HG03108 (cell line): ENCODE measurements around the gene ZNF622.
A peak's percentile ranks its signal among the peaks of the same experiment; 100 is the strongest.
"Not testable (repeated sequence)": the region's sequence is repeated elsewhere in the genome, so short reads cannot be mapped to it uniquely, and the experiment has no call there.

ENCODE experiments used
- ATAC-seq: cut with Tn5 transposase; IDR thresholded peaks from one replicate; pipeline ENCODE4 v1.9.1; 2021; ENCODE audit warnings: moderate library complexity; ENCODE audit not compliant: unreplicated experiment

Gene ZNF622

DNA sequence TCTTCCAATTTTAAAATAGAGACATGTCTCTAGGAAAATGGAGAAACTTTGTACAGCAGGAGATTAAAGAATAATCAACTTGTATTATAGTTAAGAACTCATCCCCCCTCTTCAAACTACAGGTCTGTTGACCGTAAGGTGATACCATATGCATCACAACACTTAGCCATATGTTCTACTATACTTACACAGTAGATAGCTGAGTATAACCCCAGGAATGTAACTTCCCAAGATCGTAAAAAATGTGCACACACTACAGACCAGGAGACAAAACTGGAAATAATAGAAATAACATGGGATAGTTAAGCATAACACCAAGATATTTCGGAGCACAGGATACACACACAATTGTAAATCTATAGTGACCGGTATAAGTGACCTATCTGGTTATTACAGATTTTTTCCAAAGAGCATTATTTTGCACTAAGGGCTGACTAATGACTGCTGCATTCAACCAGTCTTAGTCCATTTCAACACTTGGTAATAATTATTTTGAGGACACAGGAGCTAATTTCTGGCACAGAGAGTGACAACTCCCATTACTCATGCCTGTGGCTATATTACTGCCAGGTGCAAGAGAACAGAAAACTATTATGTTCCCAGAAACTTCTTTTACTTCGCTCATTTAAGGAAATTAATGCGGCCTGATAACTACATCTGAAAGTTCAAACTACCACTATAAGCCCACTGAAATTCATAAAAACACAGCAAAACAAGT lies 15.4 kb upstream of the ZNF622 start:
- ATAC-seq = no peak

DNA sequence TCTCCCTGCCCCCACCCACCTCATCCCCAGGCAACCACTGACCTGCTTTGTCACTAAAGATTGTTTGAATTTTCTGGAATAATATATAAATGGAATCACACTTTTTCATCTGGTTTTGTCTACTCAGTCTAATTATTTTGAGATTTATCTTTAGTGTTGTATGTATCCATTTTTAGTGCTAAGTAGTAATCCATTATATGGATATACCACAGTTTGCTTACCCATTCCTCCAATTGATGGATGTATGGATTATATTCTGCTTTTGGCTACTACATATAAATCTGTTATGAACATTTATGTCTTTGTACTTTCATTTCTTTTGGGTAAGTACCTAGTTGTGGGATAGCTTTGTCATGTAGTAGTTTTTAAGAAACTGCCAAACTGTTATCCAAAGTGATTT lies 14.5 kb upstream of the ZNF622 start:
- no peak for ATAC-seq

DNA sequence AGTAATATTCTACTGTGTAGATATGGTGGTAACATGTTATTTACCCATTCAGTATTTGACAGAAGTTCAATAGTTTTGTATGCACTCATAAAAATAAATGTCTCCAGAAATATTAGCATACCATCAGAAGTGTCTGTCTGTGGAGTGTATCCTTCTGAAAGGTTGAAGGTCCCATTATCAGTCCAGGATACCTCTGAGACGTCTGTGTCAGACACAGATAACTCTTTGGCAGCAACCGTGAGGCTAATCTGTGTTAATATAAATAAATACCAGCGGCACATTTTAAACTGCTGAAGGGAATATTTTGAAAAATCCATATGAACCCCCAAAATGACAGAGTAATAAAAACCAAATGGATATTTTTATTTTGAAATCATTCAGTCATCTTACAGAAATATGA lies 11.9 kb upstream of the ZNF622 start:
- no peak for ATAC-seq

DNA sequence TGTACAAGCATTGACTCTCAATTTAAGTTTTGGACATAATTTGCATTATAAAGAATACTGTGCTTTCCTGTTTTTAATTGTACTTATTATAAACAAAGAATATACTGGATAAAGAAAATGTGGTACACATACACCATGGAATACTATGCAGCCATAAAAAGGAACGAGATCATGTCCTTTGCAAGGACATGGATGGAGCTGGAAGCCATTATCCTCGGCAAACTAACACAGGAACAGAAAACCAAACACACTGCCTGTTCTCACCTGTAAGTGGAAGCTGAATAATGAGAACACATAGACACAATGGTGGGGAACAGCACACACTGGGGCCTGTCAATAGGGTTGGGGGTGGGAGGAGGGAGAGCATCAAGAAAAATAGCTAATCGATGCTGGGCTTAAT lies 10.8 kb upstream of the ZNF622 start:
- ATAC-seq = not testable (repeated sequence)

DNA sequence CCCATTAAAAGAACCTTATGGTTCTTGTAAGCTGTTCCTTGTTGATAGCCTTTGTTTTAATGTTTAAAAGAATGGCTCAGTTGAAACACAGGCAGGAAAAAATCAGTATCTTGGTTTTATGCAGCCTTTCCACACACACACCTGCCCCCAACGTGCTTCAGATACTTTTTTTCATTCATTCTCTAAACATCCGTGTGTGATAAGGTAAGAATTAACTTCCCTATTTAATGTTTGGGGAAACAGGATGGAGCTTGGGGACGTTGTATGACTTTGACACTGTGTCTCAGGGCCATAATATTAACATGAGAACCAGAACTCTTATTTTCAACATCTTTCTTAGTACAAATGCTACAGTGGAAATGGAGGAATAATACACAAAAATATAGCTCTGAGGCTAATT lies 5.8 kb upstream of the ZNF622 start:
- ATAC-seq = no peak

DNA sequence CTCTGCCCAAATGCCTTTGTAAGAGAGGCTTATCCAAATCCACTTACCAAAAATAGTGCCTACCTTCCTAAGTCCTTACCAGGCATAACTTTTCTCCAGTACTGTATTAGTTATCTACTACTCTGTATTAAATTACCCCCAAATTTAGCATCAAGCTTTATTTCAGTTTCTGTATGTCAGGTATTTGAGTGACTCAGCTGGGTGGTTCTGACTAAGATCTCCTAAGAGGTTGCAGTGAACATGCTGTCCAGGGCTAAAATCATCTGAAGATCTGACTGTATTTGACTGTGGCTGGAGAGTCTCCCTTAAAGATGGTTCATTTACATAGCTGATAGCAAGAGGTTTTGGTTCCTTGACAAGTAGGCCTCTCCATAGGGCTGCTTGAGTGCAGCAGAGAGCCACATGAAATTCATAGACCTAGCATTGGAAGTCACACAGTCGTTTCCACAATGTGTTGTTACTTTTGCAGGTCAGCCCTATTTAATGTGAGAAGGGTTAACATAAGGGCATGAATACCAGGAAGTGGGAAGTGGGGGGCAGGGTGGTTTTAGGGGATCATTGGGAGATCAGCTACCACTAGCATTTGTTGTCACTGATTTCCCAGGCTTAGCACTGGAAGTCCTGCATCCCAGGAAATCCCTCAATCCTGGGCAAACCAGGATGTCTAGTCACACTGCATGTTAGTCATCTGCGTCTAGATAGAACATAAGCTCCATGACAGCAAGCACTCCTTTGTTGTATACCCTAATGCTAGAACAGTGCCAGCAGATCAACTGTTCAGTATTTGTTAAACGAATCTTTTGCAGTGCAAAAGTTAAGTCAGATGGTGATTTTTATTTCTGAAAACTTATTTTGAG lies 2.0 kb upstream of the ZNF622 start:
- peak; percentile 50 for ATAC-seq

DNA sequence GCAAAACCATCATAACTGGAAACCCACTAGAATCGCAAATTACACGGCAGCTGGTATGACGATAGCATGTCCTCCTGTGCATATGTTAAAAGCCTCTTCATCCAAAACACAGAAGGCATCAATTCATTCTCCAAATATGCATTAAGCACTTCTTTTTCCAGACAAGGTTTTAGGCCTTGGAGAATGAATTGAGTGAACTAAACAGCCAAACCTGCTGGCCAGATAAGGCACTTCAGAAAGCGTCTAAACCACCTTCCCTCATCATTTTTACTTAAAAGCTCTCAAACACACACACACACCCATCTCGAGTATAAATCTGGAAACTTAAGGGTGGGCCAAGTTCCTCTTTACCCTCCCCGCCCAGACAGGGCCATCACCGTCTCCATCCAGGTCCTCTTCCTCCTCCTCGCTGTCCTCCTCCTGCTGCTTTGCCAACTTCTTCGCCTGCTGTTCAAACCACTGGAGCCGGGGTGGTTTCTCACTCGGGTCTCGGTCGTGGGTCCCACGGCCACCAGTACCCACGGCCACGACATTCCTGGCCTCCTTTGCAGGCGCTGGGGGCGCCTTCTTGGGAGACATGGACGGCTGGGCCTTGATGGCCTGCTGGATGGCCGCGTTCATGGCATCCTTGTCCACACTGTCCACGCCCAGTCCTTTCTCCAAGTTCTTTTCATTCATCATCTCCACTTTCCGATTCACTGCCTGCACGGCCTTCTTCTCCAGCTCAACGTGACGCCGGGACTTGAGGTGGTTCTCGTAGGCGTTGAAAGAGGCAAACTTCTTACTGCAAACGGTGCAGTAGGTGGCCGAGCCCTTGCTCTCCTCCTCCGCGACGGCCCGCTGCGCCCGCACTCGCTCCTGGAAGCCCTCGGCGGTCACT lies 696 bp downstream of the ZNF622 start:
- ATAC-seq = no peak

DNA sequence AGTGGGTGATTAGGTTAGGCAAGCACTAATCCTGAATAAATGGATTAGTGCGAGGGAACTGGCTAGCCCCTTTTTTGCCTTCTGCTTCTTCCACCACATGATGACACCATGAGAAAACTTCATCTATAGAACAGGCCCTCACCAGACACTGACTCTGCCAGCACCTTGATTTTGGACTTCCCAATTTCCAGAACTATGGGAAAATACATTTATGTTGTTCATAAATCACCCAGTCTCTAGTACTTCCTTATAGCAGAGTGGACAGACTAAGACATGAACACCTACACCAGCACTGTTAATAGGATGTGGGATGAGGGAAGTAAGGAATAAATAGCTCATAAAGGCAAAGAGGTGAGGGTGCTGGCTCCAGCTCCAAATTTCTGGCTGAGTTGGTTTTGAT lies 1.4 kb downstream of the ZNF622 start:
- no peak for ATAC-seq

DNA sequence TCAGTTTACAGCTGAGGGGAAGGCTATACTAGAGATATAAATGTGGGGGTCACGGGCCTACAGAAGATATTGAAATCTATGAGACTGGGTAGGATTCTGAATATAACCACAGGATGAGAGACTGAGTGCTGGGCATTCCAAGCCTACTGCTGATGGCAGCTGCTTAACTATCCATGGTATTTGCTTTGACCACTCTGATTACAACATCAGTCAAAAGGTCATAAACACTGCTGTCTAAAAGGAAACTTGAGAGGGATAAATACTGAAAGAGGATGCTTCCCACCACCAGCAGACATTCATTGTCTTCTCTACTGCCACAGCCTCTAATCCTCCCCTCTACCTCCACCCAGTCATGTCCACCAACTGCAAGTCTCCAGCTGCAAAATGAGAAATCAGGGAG lies 3.8 kb downstream of the ZNF622 start:
- no peak for ATAC-seq

DNA sequence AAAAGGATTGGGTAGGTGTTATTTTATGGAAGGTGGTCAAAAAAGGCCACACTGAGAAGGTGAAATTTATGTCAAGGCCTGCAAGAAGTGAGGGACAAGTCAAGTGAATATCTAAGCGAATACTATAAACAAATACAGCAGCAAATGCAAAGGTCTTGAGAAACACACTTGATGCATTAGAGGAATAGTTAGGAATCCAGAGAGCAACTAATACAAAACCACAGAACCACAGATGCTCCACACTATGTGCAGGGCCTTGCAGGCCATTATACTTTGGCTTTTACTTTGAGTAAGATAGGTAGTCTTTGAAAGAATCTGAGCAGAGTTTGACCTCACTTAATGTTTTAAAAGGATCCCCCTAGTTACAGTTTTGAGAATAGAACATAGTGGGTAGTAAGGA lies 4.6 kb downstream of the ZNF622 start:
- ATAC-seq = no peak

DNA sequence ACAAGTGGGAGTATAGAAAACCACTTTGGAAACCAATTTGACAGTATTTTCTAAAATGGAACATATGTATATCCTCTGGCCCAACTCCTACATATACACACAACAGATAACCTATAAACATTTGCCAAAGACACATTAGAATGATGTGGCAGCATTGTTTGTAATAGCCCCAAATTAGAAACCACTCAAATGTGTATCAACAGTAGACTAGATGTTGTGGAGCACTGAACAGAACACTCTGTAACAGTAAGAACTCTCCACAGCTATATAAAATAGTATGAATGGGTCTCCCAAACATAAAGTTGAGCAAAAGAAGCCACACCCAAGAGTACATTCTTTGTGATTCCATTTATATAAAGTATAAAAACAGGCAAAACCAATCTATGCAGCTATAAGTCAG lies 6.1 kb downstream of the ZNF622 start:
- ATAC-seq = no peak

DNA sequence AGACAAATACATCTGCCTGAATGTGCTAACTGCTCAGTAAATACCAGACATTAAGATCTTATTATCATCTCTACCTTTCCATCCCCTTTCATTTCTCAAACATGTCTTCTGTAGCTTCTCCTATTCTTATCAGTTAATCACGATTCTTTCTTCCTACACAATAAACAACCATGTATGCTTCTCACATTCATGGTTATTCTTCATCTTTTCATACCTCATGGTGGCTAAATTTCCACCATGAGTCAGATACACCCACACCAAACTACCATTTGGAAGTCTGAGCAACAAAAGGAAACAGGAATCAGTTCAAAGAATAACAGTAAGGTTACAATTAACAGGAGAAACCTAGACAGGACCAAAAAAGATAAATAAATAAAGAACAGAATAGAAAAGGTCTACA lies 7.7 kb downstream of the ZNF622 start:
- no peak for ATAC-seq

DNA sequence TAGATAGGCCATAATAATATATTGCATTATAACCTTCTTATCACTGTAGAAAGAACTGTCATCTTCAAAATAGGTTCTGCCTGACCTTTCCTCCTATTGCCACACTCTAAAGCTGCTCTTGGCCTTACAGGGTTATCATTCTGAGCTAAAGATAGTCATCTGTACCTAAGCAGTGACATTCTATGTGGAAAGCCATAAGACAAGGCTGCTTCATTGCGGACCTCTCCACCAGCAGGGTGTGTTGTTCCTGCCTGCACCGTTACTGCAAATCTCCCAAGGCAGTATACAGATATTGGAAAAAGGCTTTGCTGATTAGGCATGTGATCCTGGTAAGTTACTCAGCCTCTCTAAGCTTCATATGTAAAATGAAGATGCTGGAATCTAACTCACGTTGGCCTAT lies 8.1 kb downstream of the ZNF622 start:
- no peak for ATAC-seq

DNA sequence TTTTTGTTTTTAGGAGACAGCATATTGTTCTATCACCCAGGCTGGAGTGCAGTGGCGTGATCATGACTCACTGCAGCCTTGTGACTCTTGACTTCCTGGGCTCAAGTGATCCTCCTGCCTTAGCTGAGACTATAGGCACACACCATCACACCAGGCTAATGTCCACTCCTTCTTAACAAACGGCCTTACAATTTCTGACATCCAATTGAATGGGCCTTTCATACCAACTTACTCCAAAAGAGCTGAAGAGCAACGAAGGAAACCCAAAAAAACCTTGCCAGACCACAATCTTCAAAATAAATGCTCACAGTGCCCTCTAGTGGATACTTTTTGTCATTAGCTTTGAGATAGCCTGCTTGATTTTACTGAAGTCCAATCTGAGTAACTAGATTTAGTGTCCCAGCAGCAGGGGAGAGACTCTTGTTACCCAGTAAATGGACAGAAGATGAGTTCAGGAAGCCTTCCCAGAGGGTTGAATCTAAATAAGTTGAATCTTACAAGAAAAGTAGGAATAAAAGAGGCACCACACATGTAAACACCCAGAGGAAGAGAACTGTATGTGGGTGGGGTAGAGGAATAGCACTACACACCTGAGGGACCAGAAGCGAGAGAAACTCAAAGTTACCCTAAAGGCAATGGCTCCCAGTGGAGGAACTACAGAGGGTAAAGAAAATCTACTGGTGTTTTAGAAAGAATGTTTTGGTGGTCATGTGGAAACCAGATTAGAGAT lies 9.3 kb downstream of the ZNF622 start:
- ATAC-seq = peak; percentile 57

DNA sequence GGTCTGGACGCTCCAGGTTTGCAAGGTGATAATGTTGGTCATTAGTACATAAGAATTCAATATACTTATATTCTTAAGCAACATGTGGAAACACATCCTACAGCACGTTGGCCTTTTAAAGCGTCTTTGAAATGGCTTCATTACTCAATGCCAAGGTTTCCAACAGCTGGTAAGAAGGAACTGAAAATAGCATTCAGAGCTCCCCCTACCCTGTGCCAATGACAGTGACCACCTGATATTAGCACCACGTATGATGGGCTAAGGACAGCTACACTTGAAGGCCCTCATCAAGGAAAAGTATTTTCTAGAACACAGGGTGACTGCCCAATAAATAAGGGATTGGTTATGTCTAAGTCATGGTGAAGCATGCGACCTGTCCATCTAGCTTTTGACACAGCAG lies 9.9 kb downstream of the ZNF622 start:
- ATAC-seq = no peak

DNA sequence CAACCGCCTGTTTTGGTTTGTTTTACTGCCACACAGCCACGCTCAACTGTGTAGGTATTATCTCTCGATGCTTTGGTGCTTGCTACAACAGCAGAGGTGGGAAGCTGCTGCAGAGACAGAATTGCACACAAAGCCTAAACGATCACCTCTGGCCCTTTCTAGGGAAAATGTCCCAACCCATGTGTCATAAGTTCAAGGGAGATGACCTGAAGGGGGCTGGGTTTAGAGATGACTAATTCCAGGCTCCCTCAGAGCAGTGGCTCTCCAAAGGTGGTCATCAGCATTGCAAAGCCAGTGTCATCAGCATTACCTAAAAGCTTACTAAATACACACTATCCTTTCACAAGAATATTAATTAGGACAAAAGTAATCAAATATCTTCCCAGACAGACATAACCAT lies 10.9 kb downstream of the ZNF622 start:
- ATAC-seq = no peak

DNA sequence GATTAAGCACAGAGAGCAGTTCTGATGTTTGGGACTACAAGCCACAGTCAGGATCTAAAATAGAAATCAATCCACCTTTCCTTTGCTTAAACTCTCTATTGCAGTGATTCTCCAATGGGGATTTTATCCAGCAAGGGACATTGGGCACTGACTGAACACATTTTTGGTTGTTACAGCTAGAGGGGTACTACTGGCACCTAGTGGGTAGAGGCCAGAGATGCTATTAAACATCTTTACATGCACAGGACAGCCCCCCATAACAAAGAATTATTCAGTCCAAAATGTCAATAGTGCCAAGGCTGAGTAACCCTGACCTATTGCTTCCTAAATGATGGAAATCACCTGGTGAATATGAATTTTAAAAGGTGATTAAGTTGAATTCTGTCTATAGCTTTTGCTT lies 12.0 kb downstream of the ZNF622 start:
- no peak for ATAC-seq

DNA sequence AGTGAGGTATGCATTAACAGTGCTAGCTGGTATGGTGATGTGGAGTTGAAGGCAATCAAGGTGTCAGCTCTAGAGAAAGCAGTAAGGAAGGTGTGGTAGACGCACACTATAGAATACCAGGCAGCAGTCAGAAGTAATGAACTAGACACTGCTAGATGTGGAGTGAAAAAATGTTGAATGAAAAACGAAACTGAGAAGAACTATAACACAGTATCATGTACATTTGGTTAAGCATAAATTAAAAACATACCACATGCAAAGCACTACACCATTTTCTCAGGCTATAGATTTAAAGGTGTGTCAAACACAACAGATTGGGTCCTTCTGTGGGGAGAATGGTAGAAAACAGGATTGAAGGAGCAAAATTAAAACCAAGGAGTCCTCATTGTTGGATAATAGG lies 15.4 kb downstream of the ZNF622 start:
- no peak for ATAC-seq

DNA sequence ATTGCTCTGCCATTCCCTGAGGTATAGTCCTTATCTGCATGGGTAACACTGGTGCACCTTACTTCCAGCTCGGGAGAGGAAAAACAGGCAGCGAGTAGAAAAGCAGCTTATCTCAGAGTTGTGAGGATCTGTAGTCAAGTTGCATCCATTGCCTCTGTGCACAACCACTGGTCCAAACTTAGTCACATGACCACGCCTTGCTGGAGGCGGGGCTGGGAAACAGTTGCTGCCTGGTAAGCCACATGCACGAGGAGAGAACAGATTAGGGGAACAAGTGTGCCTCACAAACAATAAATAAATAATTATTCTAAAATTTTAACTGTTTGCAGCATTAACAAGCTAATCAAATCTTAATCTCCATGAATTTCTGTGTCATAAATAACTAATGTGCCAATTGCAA lies 18.6 kb downstream of the ZNF622 start:
- no peak for ATAC-seq

DNA sequence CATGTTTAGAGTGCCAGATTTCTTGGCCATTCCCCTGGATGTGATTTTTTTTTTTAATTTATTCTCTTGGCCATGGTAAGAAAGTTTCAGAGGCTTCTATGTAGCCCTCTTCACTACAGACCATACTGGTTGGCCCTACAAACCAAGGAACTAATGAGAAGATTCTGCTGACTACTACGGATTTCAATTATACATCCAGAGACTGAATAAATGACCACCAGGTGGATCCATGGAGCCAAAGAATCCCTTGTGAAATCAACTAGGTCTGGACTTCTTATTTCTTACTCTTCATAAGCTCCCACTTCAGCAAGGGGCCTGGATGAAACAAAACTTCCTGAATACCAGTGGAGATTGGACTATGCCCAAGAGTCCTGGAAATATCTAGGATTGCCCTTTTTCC lies 27.6 kb downstream of the ZNF622 start:
- ATAC-seq = no peak
